SK-N-SH treated with all-trans-retinoic acid at 6 μM for 48 hours (cell line): Measurements from ENCODE around the gene NTN1.

Experiments
- ATAC-seq: fragments of 200-7000 bp; cut with Tn5 transposase; 3 replicates; pipeline ENCODE4 v1.9.1; 2020; ENCODE audit warnings: mild to moderate bottlenecking, moderate library complexity
- ARNTL ChIP-seq: fragments of 450-650 bp; formaldehyde crosslinking; IDR thresholded peaks from 2 replicates; pipeline ENCODE4 v1.5.0; 2020; ENCODE audit warnings: low read depth, mild to moderate bottlenecking, moderate library complexity, borderline replicate concordance
- ESRRG ChIP-seq: fragments of 250-450 bp; sonication (Bioruptor Pico); IDR thresholded peaks from 2 replicates; pipeline ENCODE4 v1.6.1; 2021; ENCODE audit warnings: mild to moderate bottlenecking
- GLIS3 ChIP-seq: fragments of 250-450 bp; sonication (Bioruptor Pico); IDR thresholded peaks from 2 replicates; pipeline ENCODE4 v1.5.0; 2020; ENCODE audit warnings: mild to moderate bottlenecking, moderate library complexity
- ISL1 ChIP-seq: fragments of 250-450 bp; sonication (Bioruptor Pico); IDR thresholded peaks from 2 replicates; pipeline ENCODE4 v2.1.2; 2022; ENCODE audit warnings: mild to moderate bottlenecking, moderate library complexity
- OSR1 ChIP-seq: fragments of 250-450 bp; sonication (Bioruptor Pico); IDR thresholded peaks from 2 replicates; pipeline ENCODE4 v1.8.0; 2022; ENCODE audit warnings: moderate library complexity, mild to moderate bottlenecking, inconsistent platforms
- RARB ChIP-seq: fragments of 250-450 bp; sonication (Bioruptor Pico); IDR thresholded peaks from 2 replicates; pipeline ENCODE4 v1.8.0; 2021; ENCODE audit warnings: mild to moderate bottlenecking, moderate library complexity
- SNAI2 ChIP-seq: fragments of 250-450 bp; sonication (Bioruptor Pico); IDR thresholded peaks from 2 replicates; pipeline ENCODE4 v1.5.0; 2020; ENCODE audit warnings: mild to moderate bottlenecking, moderate library complexity
- TCF4 ChIP-seq: fragments of 250-450 bp; sonication (Bioruptor Pico); IDR thresholded peaks from 2 replicates; pipeline ENCODE4 v1.8.0; 2021; ENCODE audit warnings: mild to moderate bottlenecking, moderate library complexity, borderline replicate concordance
- TOX ChIP-seq: fragments of 250-450 bp; sonication (Bioruptor Pico); IDR thresholded peaks from 2 replicates; pipeline ENCODE4 v1.8.0; 2021; ENCODE audit warnings: mild to moderate bottlenecking, moderate library complexity, borderline replicate concordance
- ZFP3 ChIP-seq: fragments of 250-450 bp; sonication (Bioruptor Pico); IDR thresholded peaks from 2 replicates; pipeline ENCODE4 v1.5.0; 2020; ENCODE audit warnings: mild to moderate bottlenecking, moderate library complexity
- ZNF70 ChIP-seq: fragments of 450-650 bp; formaldehyde crosslinking; IDR thresholded peaks from 2 replicates; pipeline ENCODE4 v1.5.0; 2020; ENCODE audit warnings: mild to moderate bottlenecking, moderate library complexity
- TF ChIP-seq, protein P1 (sequence below): fragments of 250-450 bp; sonication (Bioruptor Pico); IDR thresholded peaks from 2 replicates; pipeline ENCODE4 v1.8.0; 2020; ENCODE audit warnings: mild to moderate bottlenecking, moderate library complexity, borderline replicate concordance
- TF ChIP-seq, protein P2 (sequence below): fragments of 250-450 bp; sonication (Bioruptor Pico); IDR thresholded peaks from 2 replicates; pipeline ENCODE4 v1.5.1; 2021; ENCODE audit warnings: mild to moderate bottlenecking, moderate library complexity
- TF ChIP-seq, protein P3 (sequence below): fragments of 250-450 bp; sonication (Bioruptor Pico); IDR thresholded peaks from 2 replicates; pipeline ENCODE4 v1.5.1; 2020; ENCODE audit warnings: low read depth, mild to moderate bottlenecking, moderate library complexity
- TF ChIP-seq, protein P4 (sequence below): fragments of 250-450 bp; sonication (Bioruptor Pico); IDR thresholded peaks from 2 replicates; pipeline ENCODE4 v1.8.0; 2021; ENCODE audit warnings: low read depth, mild to moderate bottlenecking, moderate library complexity, borderline replicate concordance

Gene NTN1

DNA sequence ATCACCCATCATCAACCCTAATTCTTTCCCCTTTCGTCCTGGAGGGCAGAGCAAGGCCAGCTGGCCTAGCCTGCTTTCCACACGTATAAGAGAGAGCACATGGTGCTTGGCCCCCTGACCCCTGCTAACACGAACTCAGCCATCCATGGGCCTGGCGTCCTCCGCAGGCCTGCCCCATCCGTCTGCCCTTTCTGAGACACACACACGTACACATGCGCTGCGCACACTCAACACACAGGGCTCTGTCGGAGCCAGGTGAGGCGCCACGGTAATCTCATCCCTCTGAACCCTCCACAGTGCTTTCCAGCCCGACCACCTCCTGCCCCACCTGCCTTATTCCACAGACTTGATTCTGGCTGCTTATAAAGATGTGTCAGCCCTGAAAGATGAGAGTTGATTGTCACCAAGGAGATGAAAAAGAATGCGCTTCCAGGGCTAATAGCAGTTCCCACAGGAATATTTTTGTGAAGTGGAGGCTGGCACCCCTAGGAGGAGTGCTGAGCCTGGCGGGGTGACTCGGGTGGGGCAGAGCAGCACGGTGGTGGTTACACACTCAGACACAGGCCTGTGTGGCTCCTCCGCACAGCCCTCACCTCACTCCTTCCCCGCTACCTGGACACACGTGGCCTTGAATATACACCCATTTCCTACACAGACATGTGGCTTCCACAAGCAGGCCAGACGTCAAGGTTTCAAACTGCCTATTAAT is 228.1 kb downstream of the NTN1 start:
- no peak for ATAC-seq
- no peak for TF ChIP-seq SNAI2
- TF ChIP-seq, protein P1, sequence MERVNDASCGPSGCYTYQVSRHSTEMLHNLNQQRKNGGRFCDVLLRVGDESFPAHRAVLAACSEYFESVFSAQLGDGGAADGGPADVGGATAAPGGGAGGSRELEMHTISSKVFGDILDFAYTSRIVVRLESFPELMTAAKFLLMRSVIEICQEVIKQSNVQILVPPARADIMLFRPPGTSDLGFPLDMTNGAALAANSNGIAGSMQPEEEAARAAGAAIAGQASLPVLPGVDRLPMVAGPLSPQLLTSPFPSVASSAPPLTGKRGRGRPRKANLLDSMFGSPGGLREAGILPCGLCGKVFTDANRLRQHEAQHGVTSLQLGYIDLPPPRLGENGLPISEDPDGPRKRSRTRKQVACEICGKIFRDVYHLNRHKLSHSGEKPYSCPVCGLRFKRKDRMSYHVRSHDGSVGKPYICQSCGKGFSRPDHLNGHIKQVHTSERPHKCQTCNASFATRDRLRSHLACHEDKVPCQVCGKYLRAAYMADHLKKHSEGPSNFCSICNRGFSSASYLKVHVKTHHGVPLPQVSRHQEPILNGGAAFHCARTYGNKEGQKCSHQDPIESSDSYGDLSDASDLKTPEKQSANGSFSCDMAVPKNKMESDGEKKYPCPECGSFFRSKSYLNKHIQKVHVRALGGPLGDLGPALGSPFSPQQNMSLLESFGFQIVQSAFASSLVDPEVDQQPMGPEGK (CRISPR knock-in tag) = no peak
- TF ChIP-seq, all 23 proteins: peak for 0

DNA sequence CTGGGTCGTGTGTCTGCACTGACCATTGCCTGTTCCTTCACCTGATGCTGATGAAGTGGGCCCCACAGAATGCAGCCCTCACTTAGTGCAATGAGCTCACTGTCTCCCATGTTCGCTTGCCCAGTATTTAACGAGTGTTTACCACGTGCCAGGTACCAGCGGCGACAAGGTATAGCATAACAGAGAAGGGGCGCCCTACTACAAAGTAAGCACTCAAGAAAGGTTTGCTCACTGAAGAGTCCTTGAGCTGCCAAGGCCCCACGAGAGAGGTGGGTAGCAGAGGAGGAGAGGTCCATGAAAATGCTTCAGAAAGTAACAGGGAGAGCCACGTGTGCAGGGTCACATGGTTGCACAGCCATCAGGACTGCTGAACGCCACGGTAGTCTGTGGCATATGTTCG is 230.0 kb downstream of the NTN1 start:
- no peak for ATAC-seq
- no peak for TF ChIP-seq OSR1 (CRISPR knock-in tag)
- TF ChIP-seq, all 23 proteins: peak for 0

DNA sequence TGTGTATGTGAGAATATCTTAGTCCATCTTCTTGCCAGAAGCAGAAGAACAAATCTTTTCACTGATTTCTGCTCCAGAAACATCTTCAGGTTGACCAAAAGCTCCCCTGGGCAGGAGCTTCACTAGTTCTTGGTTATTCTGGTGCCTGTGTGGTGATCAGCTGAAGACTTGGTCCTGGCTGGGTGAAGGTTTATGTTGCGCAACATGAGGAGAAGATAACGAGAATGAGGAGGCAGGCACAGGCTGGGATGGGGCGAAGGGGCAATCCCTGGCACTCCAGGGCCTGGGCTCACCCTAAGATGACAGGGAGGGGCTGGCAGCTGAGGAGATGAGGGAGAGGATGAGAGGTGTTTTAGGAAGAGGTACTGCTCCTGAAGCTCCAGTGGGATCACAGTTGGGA is 232.0 kb downstream of the NTN1 start:
- no peak for ATAC-seq
- no peak for TF ChIP-seq ESRRG (CRISPR knock-in tag)
- no peak for TF ChIP-seq ZFP3 (CRISPR knock-in tag)

DNA sequence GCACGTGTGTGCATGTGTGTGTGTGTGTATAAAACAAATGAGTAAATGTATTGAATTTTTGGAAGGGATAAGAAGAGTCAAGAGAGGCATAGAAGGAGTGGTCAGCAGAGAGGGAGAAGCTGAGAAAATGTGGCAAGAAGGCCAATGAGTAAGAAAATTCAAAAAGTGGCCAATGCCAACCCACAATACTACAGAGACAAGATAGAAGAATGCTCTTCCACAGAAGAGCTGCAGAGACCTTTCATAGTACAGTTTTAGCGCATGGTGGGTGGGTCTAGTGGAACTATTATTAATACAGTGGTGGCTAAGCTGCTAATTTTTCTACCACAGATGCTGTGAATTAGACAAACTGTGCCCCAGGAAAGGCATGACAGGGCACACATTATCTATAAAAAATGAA is 233.5 kb downstream of the NTN1 start:
- no peak for ATAC-seq
- TF ChIP-seq, protein P2, sequence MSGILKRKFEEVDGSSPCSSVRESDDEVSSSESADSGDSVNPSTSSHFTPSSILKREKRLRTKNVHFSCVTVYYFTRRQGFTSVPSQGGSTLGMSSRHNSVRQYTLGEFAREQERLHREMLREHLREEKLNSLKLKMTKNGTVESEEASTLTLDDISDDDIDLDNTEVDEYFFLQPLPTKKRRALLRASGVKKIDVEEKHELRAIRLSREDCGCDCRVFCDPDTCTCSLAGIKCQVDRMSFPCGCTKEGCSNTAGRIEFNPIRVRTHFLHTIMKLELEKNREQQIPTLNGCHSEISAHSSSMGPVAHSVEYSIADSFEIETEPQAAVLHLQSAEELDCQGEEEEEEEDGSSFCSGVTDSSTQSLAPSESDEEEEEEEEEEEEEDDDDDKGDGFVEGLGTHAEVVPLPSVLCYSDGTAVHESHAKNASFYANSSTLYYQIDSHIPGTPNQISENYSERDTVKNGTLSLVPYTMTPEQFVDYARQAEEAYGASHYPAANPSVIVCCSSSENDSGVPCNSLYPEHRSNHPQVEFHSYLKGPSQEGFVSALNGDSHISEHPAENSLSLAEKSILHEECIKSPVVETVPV (CRISPR knock-in tag) = no peak
- TF ChIP-seq ISL1 = no peak
- no peak for TF ChIP-seq TCF4 (CRISPR knock-in tag)
- no peak for TF ChIP-seq RARB (CRISPR knock-in tag)
- TF ChIP-seq GLIS3 (CRISPR knock-in tag) = no peak

DNA sequence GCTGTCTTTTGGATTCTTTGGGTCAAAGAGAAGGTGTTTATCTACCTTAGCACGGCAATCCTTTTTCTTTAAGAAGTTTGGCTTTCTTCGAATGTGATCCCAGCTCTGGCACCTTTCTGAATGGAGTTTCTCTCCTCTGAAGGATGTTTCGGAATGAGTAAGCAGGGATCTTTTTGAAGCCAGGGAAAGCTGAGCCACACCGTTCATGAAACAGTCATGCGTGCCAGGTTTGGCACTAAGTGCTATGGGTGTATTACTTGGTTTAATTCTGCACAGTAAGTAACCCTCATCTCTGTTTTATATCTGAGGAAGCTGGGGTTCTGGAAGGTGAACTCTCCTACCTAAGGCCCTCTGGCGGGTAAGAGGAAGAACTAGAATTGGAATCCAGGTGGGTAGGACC is 234.5 kb downstream of the NTN1 start:
- ATAC-seq = no peak
- TF ChIP-seq GLIS3 (CRISPR knock-in tag) (no peak), ZNF70 (CRISPR knock-in tag) (no peak)
- TF ChIP-seq, protein P3, sequence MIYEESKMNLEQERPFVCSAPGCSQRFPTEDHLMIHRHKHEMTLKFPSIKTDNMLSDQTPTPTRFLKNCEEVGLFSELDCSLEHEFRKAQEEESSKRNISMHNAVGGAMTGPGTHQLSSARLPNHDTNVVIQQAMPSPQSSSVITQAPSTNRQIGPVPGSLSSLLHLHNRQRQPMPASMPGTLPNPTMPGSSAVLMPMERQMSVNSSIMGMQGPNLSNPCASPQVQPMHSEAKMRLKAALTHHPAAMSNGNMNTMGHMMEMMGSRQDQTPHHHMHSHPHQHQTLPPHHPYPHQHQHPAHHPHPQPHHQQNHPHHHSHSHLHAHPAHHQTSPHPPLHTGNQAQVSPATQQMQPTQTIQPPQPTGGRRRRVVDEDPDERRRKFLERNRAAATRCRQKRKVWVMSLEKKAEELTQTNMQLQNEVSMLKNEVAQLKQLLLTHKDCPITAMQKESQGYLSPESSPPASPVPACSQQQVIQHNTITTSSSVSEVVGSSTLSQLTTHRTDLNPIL (CRISPR knock-in tag) = no peak
- TF ChIP-seq, protein P4, sequence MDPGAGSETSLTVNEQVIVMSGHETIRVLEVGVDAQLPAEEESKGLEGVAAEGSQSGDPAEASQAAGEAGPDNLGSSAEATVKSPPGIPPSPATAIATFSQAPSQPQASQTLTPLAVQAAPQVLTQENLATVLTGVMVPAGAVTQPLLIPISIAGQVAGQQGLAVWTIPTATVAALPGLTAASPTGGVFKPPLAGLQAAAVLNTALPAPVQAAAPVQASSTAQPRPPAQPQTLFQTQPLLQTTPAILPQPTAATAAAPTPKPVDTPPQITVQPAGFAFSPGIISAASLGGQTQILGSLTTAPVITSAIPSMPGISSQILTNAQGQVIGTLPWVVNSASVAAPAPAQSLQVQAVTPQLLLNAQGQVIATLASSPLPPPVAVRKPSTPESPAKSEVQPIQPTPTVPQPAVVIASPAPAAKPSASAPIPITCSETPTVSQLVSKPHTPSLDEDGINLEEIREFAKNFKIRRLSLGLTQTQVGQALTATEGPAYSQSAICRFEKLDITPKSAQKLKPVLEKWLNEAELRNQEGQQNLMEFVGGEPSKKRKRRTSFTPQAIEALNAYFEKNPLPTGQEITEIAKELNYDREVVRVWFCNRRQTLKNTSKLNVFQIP (CRISPR knock-in tag) = no peak

DNA sequence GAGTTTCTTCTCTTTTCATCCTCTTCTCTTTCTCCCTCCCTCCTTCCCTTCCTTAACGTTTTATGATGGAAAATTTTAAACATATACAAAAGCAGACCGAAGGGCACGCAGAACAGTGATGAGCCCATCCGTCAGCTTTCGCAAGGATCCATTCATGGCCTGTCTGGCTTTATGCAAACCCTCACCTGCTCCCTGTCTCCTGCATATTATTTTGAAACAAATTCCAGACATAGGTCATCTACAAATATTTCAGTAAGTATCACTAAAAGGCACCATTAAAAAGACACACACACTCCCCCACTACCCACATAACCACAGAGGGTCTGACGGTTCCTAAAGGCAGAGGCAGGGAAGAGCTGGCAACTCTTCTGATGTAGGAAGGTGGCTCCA is 235.0 kb downstream of the NTN1 start:
- no peak for ATAC-seq

More for the DNA sequence above, 235.0 kb downstream of the NTN1 start:
- TF ChIP-seq, protein P4 (CRISPR knock-in tag) = no peak
- TF ChIP-seq ARNTL = no peak
- TF ChIP-seq, protein P3 (CRISPR knock-in tag) = no peak
- TF ChIP-seq TOX (CRISPR knock-in tag) = no peak
- TF ChIP-seq ISL1 = no peak
- TF ChIP-seq ZNF70 (CRISPR knock-in tag) = no peak
- TF ChIP-seq OSR1 (CRISPR knock-in tag) = no peak
- no peak for TF ChIP-seq TCF4 (CRISPR knock-in tag)
